KOPT-K1 (cell line): Measurements from ENCODE around the gene GPX4.

Experiments
- H3K27ac ChIP-seq: fragments of 200-600 bp; sonication (generic); 2 replicates; pipeline ENCODE4 v1.5.1; 2016; ENCODE audit warnings: antibody characterized with exemption, mild to moderate bottlenecking, low read depth, low read length; ENCODE audit not compliant: poor library complexity, severe bottlenecking
- H3K36me3 ChIP-seq: fragments of 200-600 bp; sonication (generic); 2 replicates; pipeline ENCODE4 v1.5.1; 2017; ENCODE audit warnings: antibody characterized with exemption, mild to moderate bottlenecking, low read length, moderate library complexity; ENCODE audit not compliant: insufficient read depth
- H3K9me3 ChIP-seq: fragments of 200-600 bp; sonication (generic); 2 replicates; pipeline ENCODE4 v1.5.1; 2017; ENCODE audit warnings: antibody characterized with exemption, low read length, mild to moderate bottlenecking; ENCODE audit not compliant: insufficient read depth, poor library complexity, severe bottlenecking

GPX4 gene

DNA sequence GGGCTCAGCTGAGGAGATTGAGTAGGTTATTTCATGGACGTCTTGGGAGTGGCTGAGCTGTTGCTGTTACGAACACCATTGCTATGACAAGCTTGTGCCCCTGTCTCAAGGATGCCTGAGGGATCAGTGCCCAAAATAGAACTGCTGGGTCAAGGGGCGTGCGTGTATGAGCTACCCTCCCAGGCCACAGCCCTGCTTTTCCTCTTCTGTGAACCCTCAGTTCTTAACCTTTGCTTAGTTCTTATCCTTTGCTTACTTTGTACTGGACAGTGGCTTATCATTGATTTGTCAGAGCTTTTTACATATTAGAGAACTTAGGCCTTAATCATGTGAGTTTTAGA is 27.8 kb upstream of the GPX4 start:
- Histone ChIP-seq H3K9me3 (no peaks in the 10 kb centered on the region), H3K36me3 (peaks cover 82% of the 10 kb centered on the region), H3K27ac (peak overlapping the region; percentile 67)

DNA sequence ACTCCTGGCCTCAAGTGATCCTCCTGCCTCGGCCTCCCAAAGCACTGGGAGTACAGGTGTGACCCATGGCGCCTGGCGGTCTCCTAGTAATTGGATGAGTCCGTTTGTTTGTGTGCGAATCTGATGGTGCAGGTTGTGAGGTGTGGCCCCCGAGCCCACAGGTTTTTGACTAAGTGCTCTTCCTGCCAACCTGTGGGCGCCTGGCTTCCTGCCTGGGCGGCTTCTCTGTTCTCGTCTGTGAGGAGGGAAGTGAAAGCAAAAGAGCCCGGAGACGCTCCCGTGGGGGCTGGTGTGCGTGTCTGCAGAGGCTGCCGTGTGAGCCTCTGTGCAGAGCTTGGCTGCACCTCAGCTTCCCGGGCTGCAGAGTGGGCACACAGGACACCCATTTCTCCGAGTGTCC is 26.8 kb upstream of the GPX4 start:
- Histone ChIP-seq H3K9me3 (no peaks in the 10 kb centered on the region), H3K27ac (peak overlapping the region; percentile 67), H3K36me3 (peaks cover 84% of the 10 kb centered on the region)

DNA sequence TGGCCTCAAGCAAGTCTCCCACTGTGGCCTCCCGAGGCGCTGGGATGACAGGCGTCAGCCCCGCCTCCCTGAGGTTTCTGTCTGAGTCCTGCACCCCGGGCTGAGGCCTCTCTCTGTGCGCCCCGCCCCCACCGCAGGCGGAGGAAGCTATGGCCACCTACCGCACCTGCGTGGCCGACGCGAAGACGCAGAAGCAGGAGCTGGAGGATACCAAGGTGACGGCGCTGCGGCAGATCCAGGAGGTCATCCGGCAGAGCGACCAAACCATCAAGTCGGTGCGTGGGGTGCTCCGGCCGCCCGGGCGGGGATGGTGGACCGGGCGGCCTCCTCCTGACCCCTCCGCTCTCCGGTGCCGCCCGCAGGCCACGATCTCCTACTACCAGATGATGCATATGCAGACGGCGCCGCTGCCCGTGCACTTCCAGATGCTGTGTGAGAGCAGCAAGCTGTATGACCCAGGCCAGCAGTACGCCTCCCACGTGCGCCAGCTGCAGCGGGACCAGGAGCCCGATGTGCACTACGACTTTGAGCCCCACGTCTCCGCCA is 24.2 kb upstream of the GPX4 start:
- no peak overlapping the region for H3K27ac ChIP-seq
- no peaks in the 10 kb centered on the region for H3K9me3 ChIP-seq
- peaks cover 85% of the 10 kb centered on the region for H3K36me3 ChIP-seq

DNA sequence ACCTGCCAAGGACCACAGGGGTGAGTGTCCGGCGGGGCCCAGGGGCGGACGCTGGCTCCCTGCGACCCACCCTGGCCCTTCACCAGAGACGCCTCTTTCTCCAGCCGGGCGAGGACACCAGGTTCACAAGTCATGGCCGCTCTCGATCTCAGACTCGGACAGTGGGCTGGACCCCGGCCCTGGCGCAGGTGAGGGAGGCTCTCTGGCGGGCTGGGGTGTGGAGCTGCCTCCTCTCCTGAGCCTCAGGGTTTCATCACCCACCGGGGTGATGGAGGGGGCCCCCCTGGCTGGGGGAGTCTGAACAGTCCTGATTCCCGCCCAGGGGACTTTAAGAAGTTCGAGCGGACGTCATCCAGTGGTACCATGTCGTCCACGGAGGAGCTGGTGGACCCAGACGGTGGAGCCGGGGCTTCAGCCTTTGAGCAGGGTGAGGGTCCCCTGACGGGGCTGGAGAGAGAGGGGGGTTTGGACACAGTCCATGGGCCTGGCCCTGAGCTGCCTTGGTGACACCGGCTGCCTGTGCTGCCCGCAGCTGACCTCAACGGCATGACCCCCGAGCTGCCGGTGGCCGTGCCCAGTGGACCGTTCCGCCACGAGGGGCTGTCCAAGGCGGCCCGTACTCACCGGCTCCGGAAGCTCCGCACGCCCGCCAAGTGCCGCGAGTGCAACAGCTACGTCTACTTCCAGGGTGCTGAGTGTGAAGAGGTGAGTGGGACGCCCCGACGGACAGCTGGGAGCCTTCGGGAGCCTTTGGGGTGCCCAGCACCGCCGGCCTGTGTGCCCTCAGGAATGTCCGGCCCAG is 23.2 kb upstream of the GPX4 start:
- H3K36me3 ChIP-seq = peaks cover 87% of the 10 kb centered on the region

DNA sequence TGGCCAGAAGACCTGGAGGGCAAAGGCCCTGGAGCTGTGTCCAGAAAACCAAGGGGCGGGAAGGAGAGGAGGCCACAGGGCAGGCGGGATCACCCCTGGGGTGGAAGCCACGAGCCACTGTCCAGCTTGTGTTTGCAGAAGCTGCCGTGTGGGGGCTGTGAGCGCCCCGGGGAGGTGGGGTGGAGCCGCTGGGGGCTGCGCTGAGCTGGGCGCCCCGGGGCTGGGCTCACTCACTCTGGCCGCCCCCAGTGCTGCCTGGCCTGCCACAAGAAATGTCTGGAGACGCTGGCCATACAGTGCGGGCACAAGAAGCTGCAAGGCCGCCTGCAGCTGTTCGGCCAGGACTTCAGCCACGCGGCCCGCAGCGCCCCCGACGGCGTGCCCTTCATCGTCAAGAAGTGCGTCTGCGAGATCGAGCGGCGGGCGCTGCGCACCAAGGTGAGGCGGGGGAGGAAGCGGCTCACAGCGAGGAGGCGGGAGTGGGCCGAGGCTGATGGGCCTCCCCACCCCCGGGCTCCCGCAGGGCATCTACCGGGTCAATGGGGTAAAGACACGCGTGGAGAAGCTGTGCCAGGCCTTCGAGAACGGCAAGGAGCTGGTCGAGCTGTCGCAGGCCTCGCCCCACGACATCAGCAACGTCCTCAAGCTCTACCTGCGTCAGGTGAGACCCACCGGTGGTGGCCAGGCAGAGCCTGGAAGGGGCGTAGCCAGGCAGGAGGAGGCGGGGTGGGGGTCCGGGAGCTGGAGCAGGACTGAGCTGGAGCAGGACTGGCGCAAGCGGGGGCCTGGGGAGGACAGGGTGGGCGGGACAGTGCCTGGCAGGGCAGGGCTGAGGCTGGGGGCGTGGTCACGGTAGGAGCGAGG is 22.3 kb upstream of the GPX4 start:
- Histone ChIP-seq H3K27ac (no peak overlapping the region), H3K9me3 (no peaks in the 10 kb centered on the region), H3K36me3 (peaks cover 89% of the 10 kb centered on the region)

More for the DNA sequence above, 23.2 kb upstream of the GPX4 start:
- no peak overlapping the region for H3K27ac ChIP-seq
- no peaks in the 10 kb centered on the region for H3K9me3 ChIP-seq

DNA sequence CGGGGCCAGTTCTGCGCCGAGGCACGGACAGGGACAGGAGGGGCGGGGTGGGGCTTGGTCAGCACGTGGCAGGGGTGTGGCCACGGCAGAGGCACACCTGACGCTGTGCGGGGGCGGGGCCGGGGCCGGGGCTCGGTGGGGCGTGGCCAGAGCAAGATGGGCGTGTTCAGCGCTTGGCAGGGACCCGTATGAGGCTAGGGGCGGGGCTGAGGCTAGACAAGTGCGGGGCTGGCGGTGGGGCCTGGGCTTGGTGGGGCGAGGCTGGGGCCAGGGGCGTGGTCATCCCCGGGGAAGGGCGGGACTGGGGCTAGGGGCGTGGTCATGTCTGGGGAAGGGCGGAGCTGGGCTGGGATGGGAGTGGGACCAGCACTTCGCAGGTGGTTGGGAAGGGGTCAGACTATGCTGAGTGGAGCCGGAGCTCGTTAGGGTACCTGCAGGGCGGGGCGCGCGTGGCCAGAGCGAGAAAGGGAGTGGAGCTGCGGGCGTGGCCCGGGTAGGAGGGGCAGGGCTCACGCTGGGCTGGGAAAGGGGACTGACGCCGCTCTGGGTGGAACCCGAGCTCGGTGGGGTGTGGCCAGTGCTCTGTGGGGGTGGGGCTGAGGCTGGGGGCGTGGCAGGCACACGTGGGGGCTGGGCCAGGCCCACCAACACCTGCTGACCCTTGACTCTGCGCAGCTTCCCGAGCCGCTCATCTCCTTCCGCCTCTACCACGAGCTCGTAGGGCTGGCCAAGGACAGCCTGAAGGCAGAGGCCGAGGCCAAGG is 21.4 kb upstream of the GPX4 start:
- H3K36me3 ChIP-seq = peaks cover 97% of the 10 kb centered on the region
- H3K27ac ChIP-seq = no peak overlapping the region

DNA sequence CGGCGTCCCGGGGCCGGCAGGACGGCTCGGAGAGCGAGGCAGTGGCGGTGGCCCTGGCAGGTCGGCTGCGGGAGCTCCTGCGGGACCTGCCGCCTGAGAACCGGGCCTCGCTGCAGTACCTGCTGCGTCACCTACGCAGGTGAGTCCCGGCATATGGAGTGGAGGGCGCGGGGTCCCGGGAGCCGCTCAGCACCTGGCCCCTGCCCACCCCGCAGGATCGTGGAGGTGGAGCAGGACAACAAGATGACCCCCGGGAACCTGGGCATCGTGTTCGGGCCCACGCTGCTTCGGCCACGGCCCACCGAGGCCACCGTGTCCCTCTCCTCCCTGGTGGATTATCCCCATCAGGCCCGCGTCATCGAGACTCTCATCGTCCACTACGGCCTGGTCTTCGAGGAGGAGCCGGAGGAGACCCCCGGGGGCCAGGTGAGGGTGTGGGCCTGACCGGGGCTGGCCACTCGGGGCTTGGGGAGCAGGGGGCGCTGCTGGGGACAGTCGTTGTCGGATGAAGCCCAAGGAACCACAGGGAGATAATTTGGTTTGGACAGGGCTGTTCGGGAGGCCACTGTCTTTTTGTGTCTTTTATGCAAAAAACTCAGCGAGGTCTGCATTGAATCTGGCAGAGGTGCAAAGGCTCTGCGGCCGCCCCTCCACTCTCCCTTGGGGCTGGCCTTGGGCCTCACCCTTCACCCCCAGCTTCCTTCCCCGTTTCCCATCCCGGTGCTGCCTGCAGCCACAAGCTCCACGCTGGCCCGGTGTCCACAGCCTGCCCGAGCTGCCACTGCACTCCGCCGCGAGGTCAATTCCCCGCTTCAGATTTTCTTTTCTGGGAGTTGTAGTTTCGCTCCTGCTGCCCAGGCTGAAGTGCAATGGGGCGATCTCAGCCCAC is 20.6 kb upstream of the GPX4 start:
- H3K27ac ChIP-seq = no peak overlapping the region
- H3K9me3 ChIP-seq = no peaks in the 10 kb centered on the region
- peaks cover 98% of the 10 kb centered on the region for H3K36me3 ChIP-seq

More for the DNA sequence above, 21.4 kb upstream of the GPX4 start:
- H3K9me3 ChIP-seq = no peaks in the 10 kb centered on the region

DNA sequence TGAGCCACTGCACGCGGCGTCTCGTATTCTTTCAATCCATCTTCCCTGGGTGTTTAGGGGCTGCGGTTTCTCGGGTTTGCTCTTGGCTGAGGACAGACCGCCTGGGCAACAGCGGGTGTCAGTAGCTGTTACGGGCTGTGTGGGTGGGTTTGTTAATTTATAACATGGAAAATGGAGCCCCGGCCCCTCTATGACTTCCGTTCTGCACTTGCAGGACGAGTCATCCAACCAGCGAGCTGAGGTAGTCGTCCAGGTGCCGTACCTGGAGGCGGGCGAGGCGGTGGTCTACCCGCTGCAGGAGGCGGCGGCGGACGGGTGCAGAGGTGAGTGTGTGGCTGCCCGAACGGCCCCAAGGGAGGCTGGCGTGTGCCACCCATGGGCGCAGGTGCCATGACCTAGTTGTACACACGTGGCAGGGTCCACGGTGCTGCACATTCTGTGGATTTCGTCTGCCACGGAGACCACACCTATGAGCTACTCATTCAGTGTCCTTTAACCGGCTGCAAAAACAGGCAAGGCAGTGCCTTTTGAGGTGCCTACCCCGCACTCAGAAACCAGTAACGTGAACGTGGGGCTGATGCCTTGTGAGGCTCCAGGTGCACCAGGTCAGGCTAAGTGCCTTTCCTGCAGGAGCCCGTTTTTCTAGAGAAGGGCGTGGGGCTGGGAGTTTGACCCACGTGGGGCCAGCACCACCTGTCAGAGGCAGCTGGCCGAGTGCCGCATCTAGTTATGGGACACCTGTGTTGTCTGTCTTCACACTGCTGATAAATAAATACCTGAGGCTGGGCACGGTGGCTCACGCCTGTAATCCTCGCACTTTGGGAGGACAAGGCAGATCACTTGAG is 19.5 kb upstream of the GPX4 start:
- peaks cover 98% of the 10 kb centered on the region for H3K36me3 ChIP-seq
- no peaks in the 10 kb centered on the region for H3K9me3 ChIP-seq
- no peak overlapping the region for H3K27ac ChIP-seq

DNA sequence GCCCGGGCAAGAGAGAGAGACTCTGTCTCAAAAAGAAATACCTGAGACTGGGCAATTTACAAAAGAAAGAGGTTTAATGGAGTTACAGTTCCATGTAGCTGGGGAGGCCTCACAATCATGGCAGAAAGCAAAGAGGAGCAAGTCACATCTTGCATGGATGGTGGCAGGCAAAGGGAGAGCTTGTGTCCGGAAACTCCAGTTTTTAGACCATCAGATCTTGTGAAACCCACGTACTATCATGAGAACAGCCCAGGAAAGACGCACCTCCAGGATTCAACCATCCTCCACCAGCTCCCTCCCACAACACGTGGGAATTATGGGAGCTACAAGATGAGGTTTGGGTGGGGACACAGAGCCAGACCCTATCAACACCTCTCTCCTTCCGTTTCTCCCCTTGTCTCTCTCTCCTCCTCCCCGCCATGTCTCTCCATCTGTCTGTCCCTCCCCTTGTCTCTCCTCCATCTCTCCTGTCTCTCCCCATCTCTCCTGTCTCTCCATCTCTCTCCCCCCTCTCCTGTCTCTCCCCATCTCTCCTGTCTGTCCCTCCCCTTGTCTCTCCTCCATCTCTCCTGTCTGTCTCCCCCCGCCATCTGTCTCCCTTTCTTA is 18.6 kb upstream of the GPX4 start:
- Histone ChIP-seq H3K27ac (no peak overlapping the region), H3K9me3 (no peaks in the 10 kb centered on the region), H3K36me3 (peaks cover 96% of the 10 kb centered on the region)

DNA sequence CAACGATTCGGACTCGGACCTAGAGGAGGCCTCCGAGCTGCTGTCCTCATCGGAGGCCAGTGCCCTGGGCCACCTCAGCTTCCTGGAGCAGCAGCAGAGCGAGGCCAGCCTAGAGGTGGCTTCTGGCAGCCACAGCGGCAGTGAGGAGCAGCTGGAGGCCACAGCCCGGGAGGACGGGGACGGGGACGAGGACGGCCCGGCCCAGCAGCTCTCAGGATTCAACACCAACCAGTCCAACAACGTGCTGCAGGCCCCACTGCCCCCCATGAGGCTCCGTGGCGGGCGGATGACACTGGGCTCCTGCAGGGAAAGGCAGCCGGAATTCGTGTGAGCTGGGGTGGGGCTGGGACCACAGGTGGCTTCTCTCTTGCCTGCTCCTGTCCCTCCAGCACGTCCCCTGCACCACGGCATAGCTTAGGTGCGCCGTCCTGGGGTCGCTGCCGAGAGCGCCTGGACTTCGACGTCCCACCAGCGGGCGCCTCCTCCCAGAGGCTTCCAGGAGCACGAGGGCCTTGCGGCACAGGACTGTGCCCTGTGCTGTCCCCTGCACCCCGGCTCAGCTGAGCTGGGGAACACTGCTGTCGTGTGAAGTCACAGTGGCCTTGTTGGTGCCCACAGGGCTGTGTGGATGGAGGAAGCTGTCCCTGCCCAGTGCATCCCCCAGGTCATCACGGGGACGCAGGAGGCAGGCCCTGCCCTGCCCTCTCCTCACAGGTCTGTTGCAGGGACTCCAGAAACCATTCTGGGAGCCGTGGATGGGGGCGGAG is 17.9 kb upstream of the GPX4 start:
- Histone ChIP-seq H3K36me3 (peaks cover 96% of the 10 kb centered on the region), H3K27ac (no peak overlapping the region), H3K9me3 (no peaks in the 10 kb centered on the region)

DNA sequence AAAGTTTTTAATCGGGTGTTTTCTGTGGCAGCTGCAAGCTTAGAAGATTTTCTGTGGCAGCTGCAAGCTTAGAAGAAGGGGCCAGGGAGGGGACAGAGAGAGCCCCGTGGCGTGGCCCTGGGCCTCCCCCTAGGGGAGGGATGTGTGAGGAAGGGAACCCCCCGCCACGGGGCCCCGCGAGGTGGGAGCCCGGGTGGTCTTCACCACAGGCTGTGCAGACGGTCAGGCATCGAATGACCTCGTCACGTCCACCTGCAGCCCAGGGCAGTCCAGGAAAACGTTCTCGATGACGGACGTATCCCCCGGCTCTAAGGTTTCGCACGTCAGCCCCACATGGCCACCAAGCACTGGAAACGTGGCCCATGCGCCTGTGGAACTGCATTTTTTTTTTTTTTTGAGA is 17.2 kb upstream of the GPX4 start:
- Histone ChIP-seq H3K36me3 (peaks cover 96% of the 10 kb centered on the region), H3K9me3 (no peaks in the 10 kb centered on the region), H3K27ac (no peak overlapping the region)

DNA sequence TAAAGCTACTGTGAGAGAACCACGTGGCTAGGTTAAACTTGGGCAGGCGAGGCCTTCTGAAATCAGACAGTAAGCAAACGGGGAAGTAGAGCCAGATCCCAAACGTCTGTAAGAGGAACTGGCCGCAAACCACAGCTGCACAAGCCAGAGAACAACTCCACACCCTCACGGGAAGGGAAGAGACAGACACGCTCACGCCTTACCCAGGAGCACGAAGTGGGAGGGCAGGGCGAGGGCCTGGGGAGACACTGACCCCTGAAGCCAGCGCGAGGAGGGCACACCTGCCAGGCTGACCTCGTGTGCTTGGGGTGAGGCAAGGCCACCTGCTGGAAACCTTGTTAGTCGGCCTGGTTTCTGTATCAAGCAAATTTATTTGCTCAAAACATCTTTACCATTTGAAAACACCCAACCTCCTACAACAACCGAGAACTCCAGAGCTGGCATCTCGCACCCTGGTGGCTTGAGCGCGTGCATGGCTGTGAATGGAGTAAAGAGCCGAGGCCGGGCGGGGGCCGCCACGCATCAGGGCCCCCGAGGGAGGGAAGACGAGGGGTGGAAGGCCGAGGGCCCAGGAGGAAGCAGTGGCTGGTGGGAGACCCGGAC is 15.9 kb upstream of the GPX4 start:
- Histone ChIP-seq H3K36me3 (peaks cover 96% of the 10 kb centered on the region), H3K9me3 (no peaks in the 10 kb centered on the region), H3K27ac (no peak overlapping the region)
